H1 (cell line): ENCODE measurements around the gene EPB41L3. TPM values are rescaled to one million over a fixed set of nuclear protein-coding genes. Genes with fewer than 3 reads are reported as not detected.

Experiments used
- BACH1 ChIP-seq: IDR thresholded peaks from 2 replicates; pipeline ENCODE4 v1.6.1; 2012; ENCODE audit warnings: low read length, improper control_type of control experiment
- BRCA1 ChIP-seq: IDR thresholded peaks from 2 replicates; pipeline ENCODE4 v1.6.1; 2012; ENCODE audit warnings: low read depth, low read length, improper control_type of control experiment
- GTF2F1 ChIP-seq: IDR thresholded peaks from 2 replicates; pipeline ENCODE4 v1.6.1; 2012; ENCODE audit warnings: low read depth, low read length, improper control_type of control experiment, borderline replicate concordance
- RBBP5 ChIP-seq: IDR thresholded peaks from 2 replicates; pipeline ENCODE4 v1.7.1; 2012; ENCODE audit warnings: low read depth, mild to moderate bottlenecking, inconsistent platforms, low read length, moderate library complexity, borderline replicate concordance
- RNF2 ChIP-seq: fragments of 200-900, 300-1000 bp; sonication (generic); IDR thresholded peaks from 2 replicates; pipeline ENCODE4 v1.7.1; 2016; ENCODE audit warnings: borderline replicate concordance, low read depth, mild to moderate bottlenecking, antibody characterized with exemption, low read length; ENCODE audit not compliant: poor library complexity, severe bottlenecking; ENCODE audit errors: missing control alignments
- SAP30 ChIP-seq: fragments of 300-600 bp; sonication (generic); IDR thresholded peaks from 2 replicates; pipeline ENCODE4 v1.7.1; 2012; ENCODE audit warnings: low read length, moderate library complexity, mild to moderate bottlenecking, inconsistent platforms; ENCODE audit not compliant: insufficient read depth, insufficient replicate concordance
- SP2 ChIP-seq: IDR thresholded peaks from 2 replicates; pipeline ENCODE4 v1.6.1; 2012; ENCODE audit warnings: mild to moderate bottlenecking, low read length, inconsistent platforms
- SRF ChIP-seq: IDR thresholded peaks from 2 replicates; pipeline ENCODE4 v1.6.1; 2011; ENCODE audit warnings: mild to moderate bottlenecking, low read depth, low read length, moderate library complexity
- polyA plus RNA-seq, 7 experiments: library from polyadenylated mRNA; depleted of rRNA in 3 of 7; stranded (reverse) in 5 of 7; unstranded in 2 of 7; fragments of >200 nt in 5 of 7; fragments of 200-250 nt in 2 of 7; gene quantifications; 1 replicate in 5 of 7; 2 replicates in 1 of 7; 4 replicates in 1 of 7; pipeline versions ENCODE4 v1.2.1 to v1.2.3, GENCODE V29; 2011 to 2013; ENCODE audit warnings: missing spikeins in 2 of 7, mixed read lengths in 2 of 7
- total RNA-seq: library from RNA; stranded (reverse); fragmentation: NEBNext Ultra II Directional; extraction: Animal tissue kit (Norgen Biotek cat#: 25700); gene quantifications from 2 replicates; pipeline ENCODE4 v1.2.1, GENCODE V29; 2021

Gene EPB41L3
- total and polyA plus RNA-seq, 2 of the 8 experiments (the other 6 are each of a cell fraction or from before 2014, with no cell fraction given): 7.9 to 16.1 TPM

- TF ChIP-seq RNF2: no peak
- TF ChIP-seq GTF2F1: no peak
- no peak for TF ChIP-seq RBBP5
- no peak for TF ChIP-seq SAP30
- no peak for TF ChIP-seq SRF
- no peak for TF ChIP-seq SP2
- TF ChIP-seq BACH1: no peak
- TF ChIP-seq BRCA1: no peak
Measured at GRCh38 chr18:5431836-5432575, 111.8 kb downstream of the EPB41L3 start (continued).
